Thoracic aorta (tissue), 2 donors: Measurements from ENCODE around the gene OCRL. TPM values are rescaled to one million over a fixed set of nuclear protein-coding genes. Genes with fewer than 3 reads are reported as not detected.
A peak's percentile ranks its signal among the peaks of the same experiment; 100 is the strongest.
"Not testable (repeated sequence)": the region's sequence is repeated elsewhere in the genome, so short reads cannot be mapped to it uniquely, and the experiment has no call there.

ENCODE experiments used
- ATAC-seq: fragments of 150-250 bp; one replicate; pipeline ENCODE4 v1.8.0; 2017; ENCODE audit warnings: low read depth; ENCODE audit not compliant: insufficient number of reproducible peaks, low FRiP score
- DNase-seq: peaks from one replicate; pipeline ENCODE4 v3.0.0-alpha.2; 2020; ENCODE audit warnings: low spot score
- H3K27ac ChIP-seq, 2 donors: fragments of 200-600 bp; sonication (generic); 1 replicate in 1 of 2; 2 replicates in 1 of 2; pipeline ENCODE4 v1.5.1; 2016; ENCODE audit warnings: mild to moderate bottlenecking in 2 of 2, moderate library complexity in 2 of 2
- H3K27me3 ChIP-seq: fragments of 200-600 bp; sonication (generic); replicated peaks from 2 replicates; pipeline ENCODE4 v1.6.0; 2016; ENCODE audit warnings: mild to moderate bottlenecking; ENCODE audit not compliant: insufficient read depth
- H3K36me3 ChIP-seq: fragments of 200-600 bp; sonication (generic); one replicate; pipeline ENCODE4 v1.5.1; 2016
- H3K4me1 ChIP-seq, 2 donors: fragments of 200-600 bp; sonication (generic); 1 replicate in 1 of 2; 2 replicates in 1 of 2; pipeline versions ENCODE4 v1.5.1 to v1.6.0; 2016; ENCODE audit warnings: low read depth in 2 of 2, mild to moderate bottlenecking in 1 of 2; ENCODE audit not compliant: control insufficient read depth in 1 of 2
- H3K4me3 ChIP-seq: fragments of 200-600 bp; sonication (generic); 2 replicates; pipeline ENCODE4 v1.5.1; 2016; ENCODE audit warnings: mild to moderate bottlenecking
- H3K9me3 ChIP-seq: fragments of 200-600 bp; sonication (generic); 2 replicates; pipeline ENCODE4 v1.5.1; 2016
- CTCF ChIP-seq: fragments of 200-600 bp; sonication (generic); IDR thresholded peaks from one replicate; pipeline ENCODE4 v1.5.1; 2019; ENCODE audit warnings: antibody characterized with exemption
- total RNA-seq, 2 donors: library from RNA; depleted of rRNA; stranded (reverse); fragments of >200 nt; gene quantifications; one replicate each; pipeline versions ENCODE4 v1.1.0 to v1.2.3, GENCODE V29; 2016

The OCRL gene
- total RNA-seq, 2 donors from 2014 or later = 19.5 to 27.9 TPM

GRCh38 chrX:129553619-129554288 lies 13.7 kb downstream of the OCRL start:
- Histone ChIP-seq H3K27me3 (no peaks in the 10 kb centered on the region), H3K9me3 (no peaks in the 10 kb centered on the region), H3K4me1 (peaks cover 0 to 12% of the 10 kb centered on the region in 2 donors), H3K36me3 (no peaks in the 10 kb centered on the region), H3K27ac (no peak overlapping the region), H3K4me3 (no peak overlapping the region)
- ATAC-seq (no peak), DNase-seq (no peak)
- no peak for TF ChIP-seq CTCF

- ATAC-seq, H3K27me3 ChIP-seq, H3K36me3 ChIP-seq, DNase-seq, H3K9me3 ChIP-seq, H3K4me3 ChIP-seq, H3K27ac ChIP-seq: not testable (repeated sequence)
- H3K4me1 ChIP-seq = peaks cover 0 to 12% of the 10 kb centered on the region in 2 donors
Measured at GRCh38 chrX:129554816-129555215, 14.8 kb downstream of the OCRL start.

- no peak overlapping the region for H3K4me3 ChIP-seq
- no peaks in the 10 kb centered on the region for H3K9me3 ChIP-seq
- TF ChIP-seq CTCF = no peak
- H3K4me1 ChIP-seq = peaks cover 0 to 12% of the 10 kb centered on the region in 2 donors
- no peaks in the 10 kb centered on the region for H3K36me3 ChIP-seq
- DNase-seq (no peak), ATAC-seq (no peak)
- no peaks in the 10 kb centered on the region for H3K27me3 ChIP-seq
- H3K27ac ChIP-seq = no peak overlapping the region
Measured at GRCh38 chrX:129556806-129557315, 16.8 kb downstream of the OCRL start.

- Histone ChIP-seq H3K27me3 (no peaks in the 10 kb centered on the region), H3K36me3 (peaks cover 4% of the 10 kb centered on the region), H3K4me1 (peaks cover 0 to 12% of the 10 kb centered on the region in 2 donors), H3K9me3 (no peaks in the 10 kb centered on the region), H3K27ac (peak overlapping the region in 1 of 2 donors; percentile 30), H3K4me3 (no peak overlapping the region)
- no peak for TF ChIP-seq CTCF
- no peak for ATAC-seq
- no peak for DNase-seq
Measured at GRCh38 chrX:129557844-129558480, 17.9 kb downstream of the OCRL start.

GRCh38 chrX:129559783-129560182 lies 19.7 kb downstream of the OCRL start:
- DNase-seq (no peak), ATAC-seq (no peak)
- Histone ChIP-seq H3K27ac (no peak overlapping the region), H3K27me3 (no peaks in the 10 kb centered on the region), H3K4me1 (peaks cover 0 to 12% of the 10 kb centered on the region in 2 donors), H3K9me3 (no peaks in the 10 kb centered on the region), H3K4me3 (no peak overlapping the region), H3K36me3 (peaks cover 4% of the 10 kb centered on the region)
- TF ChIP-seq CTCF = no peak
